ENCODE results near the gene SLC4A11. TPM values are rescaled to one million over a fixed set of nuclear protein-coding genes. Genes with fewer than 3 reads are reported as not detected.

The SLC4A11 gene
- total RNA-seq, 1 experiment from 2014 or later: 1.1 TPM

DNA sequence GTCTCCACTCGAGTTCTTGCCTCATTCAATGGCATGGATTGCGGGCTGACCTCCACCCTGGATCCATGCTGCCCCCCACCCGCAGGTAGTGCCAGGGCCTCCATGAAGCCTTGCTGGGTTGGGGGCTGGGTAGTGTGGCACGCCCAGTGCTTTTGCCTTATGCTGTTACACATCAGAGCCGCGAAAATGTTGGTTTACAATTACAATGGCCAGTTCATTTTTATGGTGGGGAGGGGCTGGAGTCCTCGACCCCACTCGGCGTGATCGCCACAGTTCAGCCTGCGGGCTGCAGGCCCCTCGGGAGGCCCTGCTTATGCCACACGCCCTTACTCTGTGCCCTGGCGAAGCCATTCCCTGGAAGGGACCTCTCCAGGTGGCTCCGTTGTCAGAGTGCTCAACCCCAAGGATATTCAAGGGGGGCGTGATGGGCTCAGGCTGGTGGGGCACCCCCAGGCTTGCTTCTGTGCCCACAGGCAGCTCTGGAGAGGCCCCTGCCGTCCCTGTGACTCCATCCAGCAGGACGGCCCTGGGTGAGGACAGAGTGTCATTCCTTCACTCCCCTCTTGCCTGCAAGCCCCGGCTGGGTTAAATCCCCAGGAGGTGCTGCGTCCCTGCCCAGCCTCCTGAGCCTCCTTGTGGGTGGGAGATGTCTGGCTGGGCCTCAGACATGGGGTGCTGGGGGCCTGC, 14.9 kb downstream of the SLC4A11 start:
- TF ChIP-seq, protein P1, sequence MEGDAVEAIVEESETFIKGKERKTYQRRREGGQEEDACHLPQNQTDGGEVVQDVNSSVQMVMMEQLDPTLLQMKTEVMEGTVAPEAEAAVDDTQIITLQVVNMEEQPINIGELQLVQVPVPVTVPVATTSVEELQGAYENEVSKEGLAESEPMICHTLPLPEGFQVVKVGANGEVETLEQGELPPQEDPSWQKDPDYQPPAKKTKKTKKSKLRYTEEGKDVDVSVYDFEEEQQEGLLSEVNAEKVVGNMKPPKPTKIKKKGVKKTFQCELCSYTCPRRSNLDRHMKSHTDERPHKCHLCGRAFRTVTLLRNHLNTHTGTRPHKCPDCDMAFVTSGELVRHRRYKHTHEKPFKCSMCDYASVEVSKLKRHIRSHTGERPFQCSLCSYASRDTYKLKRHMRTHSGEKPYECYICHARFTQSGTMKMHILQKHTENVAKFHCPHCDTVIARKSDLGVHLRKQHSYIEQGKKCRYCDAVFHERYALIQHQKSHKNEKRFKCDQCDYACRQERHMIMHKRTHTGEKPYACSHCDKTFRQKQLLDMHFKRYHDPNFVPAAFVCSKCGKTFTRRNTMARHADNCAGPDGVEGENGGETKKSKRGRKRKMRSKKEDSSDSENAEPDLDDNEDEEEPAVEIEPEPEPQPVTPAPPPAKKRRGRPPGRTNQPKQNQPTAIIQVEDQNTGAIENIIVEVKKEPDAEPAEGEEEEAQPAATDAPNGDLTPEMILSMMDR (conservative IDR thresholded peaks at IDR 0.05; ENCODE audit: low read depth, low read length): no peak
- no peak overlapping the region for H3K4me3 ChIP-seq (ENCODE audit: low read depth, low read length, poor library complexity, severe bottlenecking)
- H3K27me3 ChIP-seq (replicated peaks; ENCODE audit: insufficient read depth, low read depth, low read length, poor library complexity): no peaks in the 10 kb centered on the region
- H3K4me1 ChIP-seq (ENCODE audit: insufficient read depth, low read length, poor library complexity, severe bottlenecking): no peaks in the 10 kb centered on the region
- DNase-seq (ENCODE audit: low spot score): no peak
- H3K9me3 ChIP-seq (ENCODE audit: low read depth, low read length, poor library complexity, severe bottlenecking): no peaks in the 10 kb centered on the region
- intact Hi-C loops (cut with micrococcal nuclease; ENCODE audit: unreplicated experiment): no loop called here
- BruUV-seq (replicated peaks): no TSS peak
- POLR2A ChIA-PET (ENCODE audit: low non-redundant PET): no interaction called here
- CTCF ChIA-PET: no interaction called here
- peaks cover 13% of the 10 kb centered on the region for H3K36me3 ChIP-seq (ENCODE audit: insufficient read depth, low read length, poor library complexity, severe bottlenecking)
- no peak overlapping the region for H3K27ac ChIP-seq (ENCODE audit: low read depth, low read length, poor library complexity, severe bottlenecking)

DNA sequence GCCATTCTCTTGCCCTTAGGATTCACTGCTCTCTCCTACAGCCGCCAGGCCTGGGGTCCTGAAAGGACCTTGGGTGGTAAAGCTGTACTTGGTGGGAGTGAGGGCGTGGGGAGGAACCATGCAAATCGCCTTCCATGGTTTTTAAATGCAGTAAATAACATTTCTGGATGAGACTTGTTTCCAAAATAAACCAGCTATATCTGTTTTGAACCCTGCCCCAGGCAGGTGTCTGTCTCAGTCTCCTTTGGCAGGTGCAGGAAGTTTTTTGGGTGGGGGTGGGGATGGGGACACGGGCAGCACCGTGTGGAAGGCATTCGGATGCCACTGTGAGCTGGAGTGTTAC, 15.4 kb downstream of the SLC4A11 start:
- H3K36me3 ChIP-seq (ENCODE audit: insufficient read depth, low read length, poor library complexity, severe bottlenecking): peaks cover 13% of the 10 kb centered on the region
- no peaks in the 10 kb centered on the region for H3K4me1 ChIP-seq (ENCODE audit: insufficient read depth, low read length, poor library complexity, severe bottlenecking)
- TF ChIP-seq, protein P1 (conservative IDR thresholded peaks at IDR 0.05; ENCODE audit: low read depth, low read length): no peak
- TF ChIP-seq EZH2 (IDR thresholded peaks at IDR 0.05; ENCODE audit: borderline replicate concordance, low read depth, low read length, poor library complexity, severe bottlenecking): no peak
- no peak overlapping the region for H3K27ac ChIP-seq (ENCODE audit: low read depth, low read length, poor library complexity, severe bottlenecking)
- no peak overlapping the region for H3K4me3 ChIP-seq (ENCODE audit: low read depth, low read length, poor library complexity, severe bottlenecking)
- H3K9me3 ChIP-seq (ENCODE audit: low read depth, low read length, poor library complexity, severe bottlenecking): no peaks in the 10 kb centered on the region
- intact Hi-C loops (cut with micrococcal nuclease; ENCODE audit: unreplicated experiment): no loop called here
- H3K27me3 ChIP-seq (replicated peaks; ENCODE audit: insufficient read depth, low read depth, low read length, poor library complexity): no peaks in the 10 kb centered on the region
- CTCF ChIA-PET: no interaction called here
- POLR2A ChIA-PET (ENCODE audit: low non-redundant PET): no interaction called here
- DNase-seq (ENCODE audit: low spot score): no peak
- BruUV-seq (replicated peaks): no TSS peak

DNA sequence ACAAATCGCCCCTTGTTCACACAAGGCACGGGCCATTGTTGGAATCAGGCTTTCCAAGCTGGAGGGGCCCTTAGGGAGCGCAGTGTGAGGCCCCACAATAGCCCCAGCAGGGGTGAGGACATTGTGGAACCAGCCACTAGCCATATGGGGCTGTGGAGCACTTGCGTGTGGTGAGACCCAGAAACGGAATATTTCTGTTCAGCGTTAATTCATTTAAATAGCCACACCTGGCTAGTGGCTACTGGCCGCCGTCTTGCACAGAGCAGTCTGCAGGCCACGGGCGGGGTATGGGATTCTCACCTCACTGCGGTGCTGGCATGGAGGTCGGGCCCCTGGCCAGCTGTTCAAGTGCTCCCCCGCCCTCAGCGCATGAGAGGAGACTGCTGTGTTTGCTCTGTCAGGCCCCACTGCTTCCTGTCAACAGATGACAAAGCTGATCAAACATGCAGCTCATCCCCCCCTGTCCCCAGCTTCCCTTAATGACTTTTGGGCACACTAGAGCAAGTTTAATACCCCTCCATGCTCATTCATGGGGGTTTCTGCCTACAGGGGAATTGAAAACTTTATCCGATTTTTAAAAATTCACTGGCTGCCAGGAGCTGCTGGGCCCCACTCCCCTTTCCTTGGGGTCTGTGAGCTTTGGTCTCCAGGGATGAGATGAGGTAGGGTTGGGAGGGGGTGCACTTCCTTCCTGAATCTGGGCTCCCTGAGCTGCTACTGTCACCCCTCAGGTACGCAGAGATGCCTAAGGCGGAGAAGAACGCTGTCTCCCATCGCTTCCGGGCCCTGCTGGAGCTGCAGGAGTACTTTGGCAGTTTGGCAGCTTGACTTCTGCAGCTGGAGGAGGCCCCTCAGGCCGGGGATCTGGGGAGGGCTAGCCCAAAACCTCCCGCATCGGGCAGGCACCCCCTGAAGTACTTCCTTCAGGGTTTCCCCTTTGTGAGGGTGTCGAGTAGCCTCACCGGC, 16.1 kb downstream of the SLC4A11 start:
- H3K27ac ChIP-seq (ENCODE audit: low read depth, low read length, poor library complexity, severe bottlenecking): no peak overlapping the region
- H3K27me3 ChIP-seq (replicated peaks; ENCODE audit: insufficient read depth, low read depth, low read length, poor library complexity): no peaks in the 10 kb centered on the region
- BruUV-seq (replicated peaks): no TSS peak
- intact Hi-C loops (cut with micrococcal nuclease; ENCODE audit: unreplicated experiment): no loop called here
- H3K9me3 ChIP-seq (ENCODE audit: low read depth, low read length, poor library complexity, severe bottlenecking): no peaks in the 10 kb centered on the region
- TF ChIP-seq, protein P1 (conservative IDR thresholded peaks at IDR 0.05; ENCODE audit: low read depth, low read length): no peak
- TF ChIP-seq EZH2 (IDR thresholded peaks at IDR 0.05; ENCODE audit: borderline replicate concordance, low read depth, low read length, poor library complexity, severe bottlenecking): no peak
- peaks cover 13% of the 10 kb centered on the region for H3K36me3 ChIP-seq (ENCODE audit: insufficient read depth, low read length, poor library complexity, severe bottlenecking)
- POLR2A ChIA-PET (ENCODE audit: low non-redundant PET): no interaction called here
- H3K4me1 ChIP-seq (ENCODE audit: insufficient read depth, low read length, poor library complexity, severe bottlenecking): no peaks in the 10 kb centered on the region
- H3K4me3 ChIP-seq (ENCODE audit: low read depth, low read length, poor library complexity, severe bottlenecking): no peak overlapping the region
- no peak for DNase-seq (ENCODE audit: low spot score)
- CTCF ChIA-PET: interaction anchor here (0.5 kb wide), 1 partner anchor 63 kb away, joined by 13 read pairs; the partner anchor contains the start of genes FASTKD5 and UBOX5

Data from A673 (cell line).